DOHH2 (cell line): ENCODE measurements around the gene KCNN3.

Experiments used
- H3F3A ChIP-seq: fragments of 200-600 bp; sonication (generic), shearing (Covaris generic); 2 replicates; pipeline ENCODE4 v1.6.0; 2016; ENCODE audit warnings: antibody characterized with exemption, mild to moderate bottlenecking; ENCODE audit not compliant: control insufficient read depth, insufficient read depth
- H3K27ac ChIP-seq: fragments of 200-600 bp; sonication (generic); 2 replicates; pipeline ENCODE4 v1.5.1; 2014; ENCODE audit warnings: low read depth, mild to moderate bottlenecking, low read length, moderate library complexity
- H3K27me3 ChIP-seq: fragments of 200-600 bp; sonication (generic); 2 replicates; pipeline ENCODE4 v1.6.1; 2014; ENCODE audit warnings: mild to moderate bottlenecking, low read length, mixed read lengths; ENCODE audit not compliant: control insufficient read depth
- H3K36me3 ChIP-seq: fragments of 200-600 bp; sonication (generic); 2 replicates; pipeline ENCODE4 v1.6.1; 2014; ENCODE audit warnings: mild to moderate bottlenecking, low read length, moderate library complexity, mixed read lengths; ENCODE audit not compliant: control insufficient read depth
- H3K4me1 ChIP-seq: fragments of 200-600 bp; sonication (generic); 2 replicates; pipeline ENCODE4 v1.6.1; 2014; ENCODE audit warnings: mild to moderate bottlenecking, low read length, mixed read lengths; ENCODE audit not compliant: control insufficient read depth
- H3K4me2 ChIP-seq: fragments of 200-600 bp; sonication (generic); 2 replicates; pipeline ENCODE4 v1.6.0; 2014; ENCODE audit warnings: mild to moderate bottlenecking, low read length, moderate library complexity
- H3K4me3 ChIP-seq: fragments of 200-600 bp; sonication (generic); 2 replicates; pipeline ENCODE4 v1.5.1; 2014; ENCODE audit warnings: mild to moderate bottlenecking, low read length, mixed read lengths
- H3K79me2 ChIP-seq: fragments of 200-600 bp; sonication (generic); 2 replicates; pipeline ENCODE4 v1.6.1; 2014; ENCODE audit warnings: mild to moderate bottlenecking, low read length, mixed read lengths; ENCODE audit not compliant: control insufficient read depth
- H3K9me2 ChIP-seq: fragments of 200-600 bp; sonication (generic); replicated peaks from 2 replicates; pipeline ENCODE4 v1.6.1; 2014; ENCODE audit warnings: mild to moderate bottlenecking, low read length, mixed read lengths; ENCODE audit not compliant: control insufficient read depth
- H3K9me3 ChIP-seq: fragments of 200-600 bp; sonication (generic); 2 replicates; pipeline ENCODE4 v1.6.1; 2014; ENCODE audit warnings: antibody characterized with exemption, low read length, mixed read lengths; ENCODE audit not compliant: control insufficient read depth, insufficient read depth
- H4K20me1 ChIP-seq: fragments of 200-600 bp; sonication (generic); 2 replicates; pipeline ENCODE4 v1.6.0; 2014; ENCODE audit warnings: low read depth, mild to moderate bottlenecking, antibody characterized with exemption, low read length, moderate library complexity; ENCODE audit not compliant: control insufficient read depth, insufficient read depth
- EZH2phosphoT487 ChIP-seq: fragments of 200-600 bp; sonication (generic); IDR thresholded peaks from 2 replicates; pipeline ENCODE4 v1.6.1; 2017; ENCODE audit warnings: borderline replicate concordance, mild to moderate bottlenecking, antibody characterized with exemption, low read length, moderate library complexity, mixed read lengths
- TF ChIP-seq, protein P1 (sequence below): fragments of 200-600 bp; sonication (generic); IDR thresholded peaks from one replicate; pipeline ENCODE4 v1.5.1; 2014; ENCODE audit warnings: antibody characterized with exemption, mild to moderate bottlenecking, low read depth, low read length; ENCODE audit not compliant: poor library complexity, severe bottlenecking

Gene KCNN3

GRCh38 chr1:154841384-154841783 is 28.7 kb downstream of the KCNN3 start:
- H3K79me2 ChIP-seq = peaks cover 100% of the 10 kb centered on the region
- H3K9me3 ChIP-seq = no peaks in the 10 kb centered on the region
- peaks cover 100% of the 10 kb centered on the region for H3K4me1 ChIP-seq
- H3K27me3 ChIP-seq = no peaks in the 10 kb centered on the region
- peaks cover 52% of the 10 kb centered on the region for H4K20me1 ChIP-seq
- H3K4me3 ChIP-seq = peak overlapping the region; percentile 48
- H3F3A ChIP-seq = peaks cover 7% of the 10 kb centered on the region; the same call in 1 of the 2 replicates
- H3K4me2 ChIP-seq = peak overlapping the region; percentile 77
- H3K36me3 ChIP-seq = peaks cover 76% of the 10 kb centered on the region
- TF ChIP-seq, protein P1, sequence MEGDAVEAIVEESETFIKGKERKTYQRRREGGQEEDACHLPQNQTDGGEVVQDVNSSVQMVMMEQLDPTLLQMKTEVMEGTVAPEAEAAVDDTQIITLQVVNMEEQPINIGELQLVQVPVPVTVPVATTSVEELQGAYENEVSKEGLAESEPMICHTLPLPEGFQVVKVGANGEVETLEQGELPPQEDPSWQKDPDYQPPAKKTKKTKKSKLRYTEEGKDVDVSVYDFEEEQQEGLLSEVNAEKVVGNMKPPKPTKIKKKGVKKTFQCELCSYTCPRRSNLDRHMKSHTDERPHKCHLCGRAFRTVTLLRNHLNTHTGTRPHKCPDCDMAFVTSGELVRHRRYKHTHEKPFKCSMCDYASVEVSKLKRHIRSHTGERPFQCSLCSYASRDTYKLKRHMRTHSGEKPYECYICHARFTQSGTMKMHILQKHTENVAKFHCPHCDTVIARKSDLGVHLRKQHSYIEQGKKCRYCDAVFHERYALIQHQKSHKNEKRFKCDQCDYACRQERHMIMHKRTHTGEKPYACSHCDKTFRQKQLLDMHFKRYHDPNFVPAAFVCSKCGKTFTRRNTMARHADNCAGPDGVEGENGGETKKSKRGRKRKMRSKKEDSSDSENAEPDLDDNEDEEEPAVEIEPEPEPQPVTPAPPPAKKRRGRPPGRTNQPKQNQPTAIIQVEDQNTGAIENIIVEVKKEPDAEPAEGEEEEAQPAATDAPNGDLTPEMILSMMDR = no peak
- no peak for TF ChIP-seq EZH2phosphoT487
- H3K9me2 ChIP-seq = no peaks in the 10 kb centered on the region
- H3K27ac ChIP-seq = no peak overlapping the region; the same call in 1 of the 2 replicates

GRCh38 chr1:154840269-154841176 is 29.6 kb downstream of the KCNN3 start:
- H3K27me3 ChIP-seq = no peaks in the 10 kb centered on the region
- H3K79me2 ChIP-seq = peaks cover 100% of the 10 kb centered on the region
- peak overlapping the region; percentile 77 for H3K4me2 ChIP-seq
- H3K27ac ChIP-seq = peak overlapping the region; percentile 22
- peaks cover 92% of the 10 kb centered on the region for H3K4me1 ChIP-seq
- H3K36me3 ChIP-seq = peaks cover 78% of the 10 kb centered on the region
- peaks cover 54% of the 10 kb centered on the region for H4K20me1 ChIP-seq
- no peak for TF ChIP-seq EZH2phosphoT487
- TF ChIP-seq, protein P1 = no peak
- no peaks in the 10 kb centered on the region for H3K9me2 ChIP-seq
- peak overlapping the region; percentile 48 for H3K4me3 ChIP-seq
- peaks cover 7% of the 10 kb centered on the region; the same call in 1 of the 2 replicates for H3F3A ChIP-seq
- H3K9me3 ChIP-seq = no peaks in the 10 kb centered on the region

- no peaks in the 10 kb centered on the region for H3K9me2 ChIP-seq
- no peaks in the 10 kb centered on the region for H3K27me3 ChIP-seq
- H3F3A ChIP-seq = peaks cover 7% of the 10 kb centered on the region; the same call in 1 of the 2 replicates
- H3K4me2 ChIP-seq = no peak overlapping the region
- peaks cover 56% of the 10 kb centered on the region for H4K20me1 ChIP-seq
- TF ChIP-seq, protein P1 = no peak
- TF ChIP-seq EZH2phosphoT487 = no peak
- H3K79me2 ChIP-seq = peaks cover 100% of the 10 kb centered on the region
- no peak overlapping the region for H3K4me3 ChIP-seq
- peaks cover 79% of the 10 kb centered on the region for H3K36me3 ChIP-seq
- H3K27ac ChIP-seq = 0 out of 2 replicates have a peak overlapping the region, but pooled peaks have one; percentile 22
- H3K4me1 ChIP-seq = peaks cover 84% of the 10 kb centered on the region
- no peaks in the 10 kb centered on the region for H3K9me3 ChIP-seq
These were observed 30.4 kb downstream of the KCNN3 start for GRCh38 chr1:154839691-154840090.
